NCI-H1930 (cell line): Measurements from ENCODE around the gene ZNF420.
"Not testable (repeated sequence)": the region's sequence is repeated elsewhere in the genome, so short reads cannot be mapped to it uniquely, and the experiment has no call there.

Source experiments
- DNase-seq, 2 experiments: peaks; one replicate each; lab custom pipeline; 2025; lab: John Stamatoyannopoulos, UW

Gene ZNF420

GRCh38 chr19:37077934-37078716 lies at the start of gene ZNF420:
ZNF420 (plus strand) TSS chr19:37078433; CDS start chr19:37089119, 10,686 bp downstream.
- DNase-seq = peak; percentile 97

DNA sequence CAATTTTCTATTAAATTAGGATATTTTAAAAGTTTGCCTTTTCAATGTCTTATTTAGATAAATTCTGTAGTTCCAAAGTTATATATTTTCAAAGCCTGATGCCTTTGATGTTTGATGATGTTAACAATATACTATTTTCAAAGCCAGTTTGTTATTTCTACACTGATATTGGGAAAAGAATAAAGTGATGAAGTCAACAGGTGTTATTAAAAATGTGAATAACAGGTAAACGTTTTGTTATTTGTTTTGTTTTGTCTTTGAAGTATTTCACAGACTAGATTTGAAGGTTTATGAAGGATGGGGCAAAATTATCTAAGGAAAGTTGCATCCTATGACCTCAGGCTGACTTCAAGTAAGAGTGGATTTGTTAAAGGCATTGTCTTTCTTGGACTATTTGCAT lies 33.1 kb upstream of the ZNF420 start:
- no peak for DNase-seq

- DNase-seq = no peak
These were observed 22.9 kb upstream of the ZNF420 start for GRCh38 chr19:37055330-37055729.

DNA sequence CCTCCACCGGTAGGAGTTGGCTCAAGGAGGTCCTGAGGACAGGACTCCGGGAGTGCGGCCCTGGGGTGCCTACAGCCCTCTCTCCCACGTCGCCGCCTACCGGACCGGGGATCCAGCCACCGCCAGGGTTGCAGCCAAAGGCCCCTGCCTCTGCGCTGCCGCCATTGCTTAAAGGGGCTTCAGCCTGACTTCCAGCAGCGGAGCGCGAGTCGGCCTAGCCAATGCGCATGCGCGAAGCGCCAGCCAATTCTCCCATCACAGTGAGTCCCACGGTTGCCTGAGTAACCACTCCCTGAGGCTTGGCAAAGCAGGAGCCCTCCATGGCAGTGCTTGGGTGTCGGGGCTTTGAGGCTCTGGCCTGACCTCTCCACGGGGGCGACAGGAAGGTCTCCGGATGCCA lies 21.5 kb upstream of the ZNF420 start:
- DNase-seq = no peak

DNA sequence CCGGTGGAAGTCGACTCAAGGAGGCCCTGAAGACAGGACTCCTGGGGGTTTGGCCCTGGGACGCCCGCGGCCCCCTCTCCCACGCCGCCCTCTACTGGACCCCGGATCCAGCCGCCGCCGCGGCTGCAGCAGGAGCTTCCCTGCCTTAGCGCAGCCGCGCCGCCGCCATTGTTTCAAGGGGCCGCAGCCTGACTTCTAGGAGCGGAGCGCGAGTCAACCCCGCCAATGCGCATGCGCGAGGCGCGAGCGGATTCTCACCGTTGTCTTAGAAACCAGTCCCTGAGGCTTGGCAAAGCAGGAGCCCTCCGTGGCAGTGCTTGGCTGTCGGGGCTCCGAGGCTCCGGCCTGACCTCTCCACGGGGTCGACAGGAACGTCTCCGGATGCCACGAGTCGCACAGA lies 19.1 kb upstream of the ZNF420 start:
- no peak for DNase-seq

DNA sequence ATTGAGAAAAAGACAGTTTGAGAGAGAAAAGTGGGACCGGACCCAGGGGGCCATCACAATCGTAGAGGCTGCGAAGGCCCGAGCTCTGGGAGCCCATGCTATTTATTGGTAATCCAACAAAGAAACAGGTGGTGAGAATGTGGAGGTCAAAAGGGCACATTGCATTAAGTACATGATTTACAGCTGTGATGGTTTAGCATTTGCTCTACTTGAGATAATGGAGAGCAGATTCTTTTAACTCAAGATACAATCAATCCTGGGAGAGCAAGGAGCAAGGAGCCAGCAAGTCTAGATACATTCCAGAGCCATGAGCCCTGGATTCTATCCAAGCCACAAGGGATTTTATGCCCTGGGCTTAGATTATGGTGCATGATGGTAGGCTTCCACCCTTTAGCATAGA lies 13.3 kb upstream of the ZNF420 start:
- not testable (repeated sequence) for DNase-seq

DNA sequence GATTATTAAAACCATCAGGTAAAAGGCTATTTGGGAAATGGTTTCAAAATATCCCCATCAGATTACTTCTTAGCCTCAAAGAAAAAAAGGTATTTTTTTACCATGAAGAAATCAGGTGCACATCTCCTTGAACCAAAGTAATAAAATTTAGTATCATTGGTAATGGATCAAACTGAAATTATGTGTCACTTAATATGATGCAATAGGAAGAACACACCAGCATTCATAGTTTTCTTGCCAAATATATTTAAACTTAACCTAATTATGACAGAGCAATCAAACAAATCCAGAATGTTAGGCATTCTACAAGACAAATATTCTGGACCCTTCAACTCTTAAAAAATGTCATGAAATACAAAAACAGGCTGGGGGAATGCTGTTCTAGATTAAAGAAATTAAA lies 4.1 kb upstream of the ZNF420 start:
- DNase-seq = no peak

- DNase-seq = no peak
These were observed 3.3 kb upstream of the ZNF420 start for GRCh38 chr19:37074819-37075362.

- DNase-seq = not testable (repeated sequence)
These were observed 1.7 kb upstream of the ZNF420 start for GRCh38 chr19:37076524-37076923.

DNA sequence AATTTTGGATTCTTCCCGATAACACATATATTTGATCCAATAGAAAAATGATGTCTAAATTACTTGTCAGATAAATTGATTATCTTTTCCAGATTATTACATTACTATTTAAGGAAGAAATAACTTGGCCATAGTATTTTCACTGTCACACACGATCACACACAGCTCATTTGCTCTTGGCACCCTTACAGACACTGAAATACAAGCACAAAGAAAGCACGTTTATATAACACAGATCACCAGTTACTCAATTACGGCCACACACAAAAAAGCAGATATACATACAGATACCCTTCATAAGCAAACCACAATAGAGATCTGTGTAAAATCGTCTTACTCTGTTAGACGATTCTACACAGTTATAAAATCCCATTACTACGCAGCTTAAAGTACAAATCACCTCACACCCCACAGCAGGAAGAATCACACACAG lies 716 bp upstream of the ZNF420 start:
- DNase-seq = no peak

DNA sequence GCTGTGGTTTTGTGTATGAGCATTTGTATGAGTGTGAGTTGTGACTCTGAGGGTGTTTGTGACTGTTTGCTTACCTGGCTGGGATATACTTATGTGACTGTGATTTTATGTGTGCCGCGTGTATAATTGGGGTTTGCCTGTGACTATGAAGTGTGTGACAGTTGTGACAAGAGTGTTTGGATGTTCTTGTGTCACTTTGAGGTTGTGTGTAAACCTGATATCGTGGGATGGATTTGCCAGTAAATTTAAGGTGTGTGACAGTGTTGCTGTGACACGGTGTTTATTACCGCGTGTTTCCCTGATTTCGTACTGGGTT lies 442 bp downstream of the ZNF420 start:
- DNase-seq = no peak

DNA sequence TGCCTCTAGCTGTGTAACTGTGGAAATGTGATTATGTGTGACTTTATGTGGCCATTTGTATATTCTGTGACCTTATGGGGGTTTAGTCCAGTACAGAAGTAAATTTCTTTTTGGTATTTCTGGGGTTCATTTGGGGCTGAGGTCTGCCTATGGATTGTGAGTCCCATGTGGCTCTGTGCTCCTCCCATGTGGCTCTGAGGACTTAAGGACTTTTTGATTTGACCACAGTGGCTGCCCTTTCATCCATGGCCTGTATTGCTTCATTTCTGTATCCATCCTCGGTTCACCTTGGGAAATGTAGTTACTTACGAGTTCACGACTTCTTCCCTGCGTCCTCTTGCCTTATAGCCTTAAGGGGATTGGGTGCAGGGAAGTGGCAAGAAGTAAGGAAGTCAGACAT lies 1.0 kb downstream of the ZNF420 start:
- no peak for DNase-seq

GRCh38 chr19:37082307-37082706 lies 4.1 kb downstream of the ZNF420 start:
- DNase-seq = no peak

GRCh38 chr19:37087110-37087509 lies 8.9 kb downstream of the ZNF420 start:
- DNase-seq = no peak

- no peak for DNase-seq
These were observed 17.6 kb downstream of the ZNF420 start for GRCh38 chr19:37095859-37096258.

GRCh38 chr19:37098570-37098969 lies 20.3 kb downstream of the ZNF420 start:
- no peak for DNase-seq

- DNase-seq = not testable (repeated sequence)
These were observed 25.9 kb downstream of the ZNF420 start for GRCh38 chr19:37104135-37104534.

GRCh38 chr19:37111753-37112152 lies 33.5 kb downstream of the ZNF420 start:
- DNase-seq = not testable (repeated sequence)

GRCh38 chr19:37114001-37114400 lies 35.8 kb downstream of the ZNF420 start:
- DNase-seq = no peak

DNA sequence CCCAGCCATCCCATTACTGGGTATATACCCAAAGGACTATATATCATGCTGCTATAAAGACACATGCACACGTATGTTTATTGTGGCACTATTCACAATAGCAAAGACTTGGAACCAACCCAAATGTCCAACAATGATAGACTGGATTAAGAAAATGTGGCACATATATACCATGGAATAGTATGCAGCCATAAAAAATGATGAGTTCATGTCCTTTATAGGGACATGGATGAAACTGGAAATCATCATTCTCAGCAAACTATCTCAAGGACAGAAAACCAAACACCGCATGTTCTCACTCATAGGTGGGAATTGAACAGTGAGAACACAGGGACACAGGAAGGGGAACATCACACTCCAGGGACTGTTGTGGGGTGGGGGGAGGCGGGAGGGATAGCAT lies 43.9 kb downstream of the ZNF420 start:
- not testable (repeated sequence) for DNase-seq

GRCh38 chr19:37127999-37128820 lies 50.0 kb downstream of the ZNF420 start:
- no peak for DNase-seq

- DNase-seq = no peak
These were observed 50.6 kb downstream of the ZNF420 start for GRCh38 chr19:37128821-37129177.

GRCh38 chr19:37136111-37136510 lies 57.9 kb downstream of the ZNF420 start:
- no peak for DNase-seq
